ENCODE measurements around the gene ZNF764.
"Not testable (repeated sequence)": the region's sequence is repeated elsewhere in the genome, so short reads cannot be mapped to it uniquely, and the experiment has no call there.

The ZNF764 gene

DNA sequence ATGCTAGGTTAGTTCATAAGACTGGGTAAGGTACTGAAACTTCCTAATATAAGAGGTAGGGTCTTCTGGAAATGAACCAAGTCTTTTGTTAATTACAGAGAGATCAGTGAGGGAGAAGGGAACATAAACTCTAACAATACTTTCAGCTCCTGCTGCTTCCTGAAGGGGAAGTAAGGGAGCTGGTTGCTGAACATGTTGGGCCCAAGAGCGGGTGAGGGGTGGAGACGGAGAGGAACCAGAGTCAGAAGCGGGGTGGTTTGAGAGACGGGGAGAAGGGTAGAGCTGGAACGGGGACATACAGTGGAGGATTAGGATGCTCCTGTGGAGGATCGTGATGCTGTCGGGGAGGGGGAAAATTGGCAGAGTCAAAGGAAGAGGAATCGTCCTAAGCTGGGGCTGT is 12.1 kb downstream of the ZNF764 start:
- no peak for DNase-seq (ENCODE audit: low spot score)

DNA sequence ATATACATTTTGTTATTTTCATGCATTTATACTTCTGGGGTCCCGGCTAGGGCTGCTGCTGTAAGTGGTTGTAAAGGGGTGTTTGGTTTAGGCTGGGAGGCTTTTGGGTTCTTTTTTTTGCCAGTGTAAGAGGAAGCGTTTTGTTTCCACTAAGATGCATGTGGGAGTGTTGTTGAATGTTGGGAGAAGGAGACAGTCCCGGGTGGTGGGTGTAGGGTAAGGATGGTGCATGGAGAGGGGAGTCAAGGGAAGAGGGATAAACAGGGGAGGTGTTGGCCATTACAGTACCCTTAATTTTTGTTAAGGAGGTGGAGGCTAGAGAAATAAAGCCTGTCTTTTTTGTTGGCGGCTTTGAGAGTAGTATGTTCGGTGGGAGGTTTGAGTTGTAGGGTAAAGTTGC is 15.1 kb downstream of the ZNF764 start:
- DNase-seq (ENCODE audit: low spot score), result no peak

DNA sequence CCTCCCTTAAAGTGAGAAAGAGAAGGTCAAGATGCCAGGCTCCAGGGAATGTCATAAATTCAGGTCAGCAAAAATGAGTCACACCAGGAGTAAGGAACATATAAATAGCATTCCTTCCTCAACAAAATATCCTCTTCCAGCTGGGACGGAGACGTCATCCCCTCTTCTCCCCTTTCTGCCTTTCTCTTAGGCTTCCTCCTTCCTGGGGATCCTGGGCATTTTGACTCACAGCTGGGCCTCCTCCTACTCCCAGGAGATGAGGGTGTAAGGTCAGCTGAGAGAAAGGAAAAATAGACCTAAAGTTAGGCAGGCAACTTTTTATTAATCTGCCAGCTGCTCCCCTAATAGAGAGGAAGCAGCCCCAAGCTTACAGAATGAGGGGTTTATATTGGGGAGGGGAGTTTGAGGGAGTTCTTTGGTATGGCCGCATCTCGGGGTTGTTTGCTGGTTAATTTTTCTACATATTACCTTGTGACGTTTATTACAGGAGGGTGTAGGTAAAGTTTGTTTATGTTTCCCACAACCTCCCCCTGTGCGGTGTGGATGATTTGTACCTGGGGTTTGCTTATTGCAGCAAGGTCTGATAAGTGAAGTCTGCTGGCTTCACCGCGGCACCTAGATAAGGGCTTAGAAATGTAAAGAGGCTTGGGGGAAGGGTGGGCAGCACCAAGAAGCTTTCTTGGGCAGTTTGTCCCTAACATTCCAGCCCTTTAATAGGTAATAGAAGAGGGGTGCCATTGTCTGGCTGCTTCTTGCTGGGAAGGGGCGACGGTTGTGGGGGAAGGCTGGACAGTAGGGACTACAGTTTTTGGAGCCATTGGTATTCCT is 16.5 kb downstream of the ZNF764 start:
- no peak for DNase-seq (ENCODE audit: low spot score)

DNA sequence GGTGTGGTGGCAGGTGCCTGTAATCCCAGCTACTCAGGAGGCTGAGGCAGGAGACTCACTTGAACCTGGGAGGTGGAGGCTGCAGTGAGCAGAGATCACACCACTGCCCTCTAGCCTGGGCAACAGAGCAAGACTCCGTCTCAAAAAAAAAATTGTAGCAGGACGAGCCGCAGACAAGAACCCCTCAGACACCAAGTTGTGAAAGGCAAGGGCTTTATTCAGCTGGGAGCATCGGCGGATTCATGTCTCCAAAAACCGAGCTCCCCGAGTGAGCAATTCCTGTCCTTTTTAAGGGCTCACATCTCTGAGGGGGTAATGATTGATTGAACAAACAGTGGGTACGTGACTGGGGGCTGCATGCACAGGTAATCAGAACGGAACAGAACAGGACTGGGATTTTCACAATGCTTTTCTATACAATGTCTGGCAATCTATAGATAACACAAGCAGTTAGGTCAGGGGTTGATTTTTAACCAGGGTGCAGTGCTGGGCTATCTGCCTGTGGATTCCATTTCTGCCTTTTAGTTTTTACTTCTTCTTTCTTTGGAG is 17.2 kb downstream of the ZNF764 start:
- not testable (repeated sequence) for DNase-seq (ENCODE audit: low spot score)

DNA sequence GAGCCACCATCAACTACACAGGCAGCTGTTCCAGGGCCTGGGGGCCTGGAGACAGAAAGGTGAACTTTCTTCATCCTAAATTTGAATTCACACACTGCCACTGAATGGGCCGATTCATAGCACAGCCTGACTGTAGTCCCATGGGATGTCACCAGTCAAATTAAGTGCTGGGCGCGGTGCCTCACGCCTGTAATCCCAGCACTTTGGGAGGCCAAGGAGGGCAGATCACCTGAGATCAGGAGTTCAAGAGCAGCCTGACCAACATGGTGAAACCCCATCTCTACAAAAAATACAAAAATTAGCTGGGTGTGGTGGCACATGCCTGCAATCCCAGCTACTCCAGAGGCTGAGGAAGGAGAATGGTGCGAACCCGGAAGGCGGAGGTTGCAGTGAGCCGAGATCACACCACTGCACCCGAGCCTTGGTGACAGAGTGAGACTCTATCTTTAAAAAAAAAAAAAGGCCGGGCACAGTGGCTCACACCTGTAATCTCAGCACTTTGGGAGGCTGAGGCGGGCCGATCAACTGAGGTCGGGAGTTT is 18.1 kb downstream of the ZNF764 start:
- not testable (repeated sequence) for DNase-seq (ENCODE audit: low spot score)

DNA sequence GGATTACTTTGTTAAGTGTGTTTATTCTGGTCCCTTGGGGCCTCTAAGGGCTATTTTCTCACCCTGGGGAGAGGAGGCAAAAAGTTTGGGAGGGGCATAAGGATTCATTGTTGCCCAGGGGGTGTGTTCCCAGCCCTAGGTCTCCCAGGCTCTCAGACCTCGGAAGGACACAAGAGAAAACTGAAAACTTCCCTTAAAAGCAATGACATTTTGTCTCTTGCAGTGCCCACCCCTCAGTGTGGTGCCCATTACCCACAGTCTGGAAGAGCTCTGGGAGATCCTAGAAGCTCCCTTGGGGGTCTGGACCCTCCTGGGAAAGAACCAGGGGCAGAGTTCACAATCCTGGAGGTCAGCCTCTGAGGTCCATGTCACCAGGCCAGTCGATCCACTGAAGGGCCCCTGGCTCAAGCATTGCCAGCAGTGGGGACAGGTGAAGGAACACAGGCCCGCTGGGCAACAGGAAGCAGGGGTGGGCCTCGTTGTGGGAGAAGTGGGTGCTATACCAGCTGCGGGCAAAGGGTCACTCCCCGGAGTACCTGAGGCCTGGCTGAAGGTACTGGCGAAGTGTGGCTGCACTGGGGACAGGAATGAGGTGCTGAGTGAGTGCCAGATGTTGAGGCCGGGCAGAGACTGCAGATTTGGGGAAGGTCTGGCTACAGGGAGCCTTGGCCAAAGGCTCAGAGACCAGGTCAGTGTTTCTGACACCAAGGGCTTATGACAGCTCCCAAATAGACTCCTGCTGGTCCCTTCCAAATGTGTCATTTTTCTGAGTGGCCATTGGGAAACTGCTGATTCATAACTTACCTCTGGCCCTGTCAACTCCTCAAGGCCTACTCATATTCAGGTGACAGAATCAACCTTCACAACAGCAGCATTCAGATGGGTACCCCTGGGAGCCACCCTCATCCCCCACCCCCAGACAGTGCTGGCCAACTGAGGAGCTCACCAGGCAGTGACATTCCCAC is 18.9 kb downstream of the ZNF764 start:
- no peak for DNase-seq (ENCODE audit: low spot score)

DNA sequence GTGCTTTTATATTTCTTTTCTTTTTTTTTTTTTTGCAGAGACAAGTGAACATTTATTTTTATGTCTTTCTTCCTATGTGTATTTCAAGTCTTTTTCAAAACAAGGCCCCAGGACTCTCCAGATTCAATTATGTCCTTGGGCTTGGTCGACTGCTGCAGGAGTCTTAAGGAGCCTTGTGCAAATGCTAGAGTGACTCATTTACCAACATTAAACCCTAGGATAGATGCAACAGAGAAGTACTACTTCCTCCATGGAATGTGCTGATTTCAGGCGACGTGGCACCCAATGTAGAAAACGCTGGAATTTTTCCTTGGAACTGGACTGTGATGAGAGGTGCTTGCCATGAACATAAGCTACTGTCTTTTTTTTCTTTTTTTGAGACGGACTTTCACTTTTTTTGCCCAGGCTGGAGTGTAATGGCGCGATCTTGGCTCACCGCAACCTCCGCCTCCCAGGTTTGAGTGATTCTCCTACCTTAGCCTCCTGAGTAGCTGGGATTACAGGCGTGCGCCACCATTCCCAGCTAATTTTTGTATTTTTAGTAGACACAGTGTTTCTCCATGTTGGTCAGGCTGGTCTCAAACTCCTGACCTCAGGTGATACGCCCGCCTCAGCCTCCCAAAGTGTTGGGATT is 21.7 kb downstream of the ZNF764 start:
- not testable (repeated sequence) for DNase-seq (ENCODE audit: low spot score)

DNA sequence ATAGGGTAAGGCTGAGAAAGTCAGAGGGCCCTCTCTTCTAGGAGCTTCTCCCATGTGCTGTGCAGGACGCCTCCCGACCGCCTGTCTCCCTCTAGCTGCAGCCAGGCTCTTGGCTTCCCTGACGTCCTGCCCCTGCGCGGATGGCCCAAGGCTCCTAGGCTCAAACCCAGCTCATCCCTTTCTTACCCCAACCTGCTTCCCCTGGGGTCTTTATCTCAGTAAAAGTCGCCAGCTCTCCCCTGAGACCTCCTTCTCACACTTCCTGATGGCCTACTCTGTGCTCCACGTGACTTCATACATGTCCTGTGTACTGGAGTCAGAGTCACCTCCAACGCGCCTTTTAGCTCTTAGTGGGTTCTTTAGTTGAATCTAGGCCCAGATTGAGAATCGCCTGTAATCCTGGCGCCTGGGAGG is 22.4 kb downstream of the ZNF764 start:
- no peak for DNase-seq (ENCODE audit: low spot score)

DNA sequence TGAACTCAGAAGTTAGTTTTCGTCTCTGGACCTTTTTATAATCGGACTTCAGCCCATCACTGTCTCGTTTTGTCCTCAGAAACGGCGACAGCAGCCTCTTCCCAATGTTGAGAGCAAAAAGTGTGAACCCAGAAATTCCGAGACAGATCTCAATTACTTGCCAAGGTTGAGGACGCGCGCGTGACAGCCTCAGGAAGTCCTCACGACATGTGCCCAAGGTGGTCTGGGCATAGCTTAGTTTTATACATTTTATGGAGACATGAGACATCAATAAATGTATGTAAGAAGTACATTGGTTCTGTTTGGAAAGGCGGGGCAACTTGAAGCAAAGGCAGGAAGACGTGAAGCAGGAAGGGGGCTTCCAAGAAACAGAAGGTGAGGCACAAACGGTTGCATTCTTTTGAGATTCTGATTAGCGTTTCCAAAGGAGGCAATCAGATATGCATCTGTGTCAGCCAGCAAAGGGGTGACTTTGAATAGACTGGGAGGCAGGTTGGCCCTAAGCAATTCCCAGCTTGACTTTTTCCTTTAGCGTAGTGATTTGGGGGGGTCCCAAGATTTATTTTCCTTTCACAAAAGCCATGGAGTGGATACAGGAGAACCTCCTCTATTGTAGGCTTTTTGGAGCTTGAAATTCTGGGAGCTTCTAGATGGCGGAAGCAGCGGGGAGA is 22.9 kb downstream of the ZNF764 start:
- DNase-seq (ENCODE audit: low spot score), result no peak

DNA sequence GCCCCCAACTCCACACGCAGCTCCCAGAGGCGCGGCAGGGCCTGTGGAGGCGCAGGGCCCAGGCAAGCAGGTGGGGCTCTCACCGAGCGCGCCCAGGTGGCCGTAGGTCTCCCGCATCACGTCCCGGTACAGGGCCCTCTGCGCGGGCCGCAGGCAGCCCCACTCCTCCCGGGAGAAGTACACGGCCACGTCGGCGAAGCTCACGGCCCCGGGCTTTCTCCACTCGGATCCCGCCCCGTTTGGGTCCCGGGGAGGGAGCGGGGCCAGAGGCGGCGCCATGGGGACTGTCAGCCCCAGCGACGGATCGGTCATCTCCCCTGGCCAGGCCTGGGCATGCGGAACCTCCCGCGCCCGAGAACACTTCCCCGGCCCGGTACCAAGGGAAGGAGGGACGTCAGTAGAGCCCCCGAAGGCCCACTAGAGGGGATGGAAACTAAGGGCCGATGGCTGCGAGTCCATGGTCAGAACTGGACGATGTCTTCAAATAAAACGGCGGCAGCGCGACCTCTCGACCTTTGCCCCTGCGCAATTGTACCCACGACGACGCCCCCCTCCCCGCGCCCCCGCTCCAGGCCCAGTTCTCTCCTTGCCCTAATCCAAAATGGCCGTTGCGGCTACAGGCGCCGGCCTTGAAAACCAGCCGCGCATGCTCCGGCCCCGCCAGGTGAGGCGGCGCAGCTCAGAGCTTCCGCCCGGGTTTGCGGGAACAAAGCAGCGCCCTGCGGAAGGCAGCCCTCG is 23.6 kb downstream of the ZNF764 start, which contains the start of gene ZNF747:
Gene ZNF747 (minus strand): TSS at position 491 of the 738 bp plus-strand sequence. CDS start 179 bp downstream, at position 312.
- peak; percentile 70 for DNase-seq (ENCODE audit: low spot score)

DNA sequence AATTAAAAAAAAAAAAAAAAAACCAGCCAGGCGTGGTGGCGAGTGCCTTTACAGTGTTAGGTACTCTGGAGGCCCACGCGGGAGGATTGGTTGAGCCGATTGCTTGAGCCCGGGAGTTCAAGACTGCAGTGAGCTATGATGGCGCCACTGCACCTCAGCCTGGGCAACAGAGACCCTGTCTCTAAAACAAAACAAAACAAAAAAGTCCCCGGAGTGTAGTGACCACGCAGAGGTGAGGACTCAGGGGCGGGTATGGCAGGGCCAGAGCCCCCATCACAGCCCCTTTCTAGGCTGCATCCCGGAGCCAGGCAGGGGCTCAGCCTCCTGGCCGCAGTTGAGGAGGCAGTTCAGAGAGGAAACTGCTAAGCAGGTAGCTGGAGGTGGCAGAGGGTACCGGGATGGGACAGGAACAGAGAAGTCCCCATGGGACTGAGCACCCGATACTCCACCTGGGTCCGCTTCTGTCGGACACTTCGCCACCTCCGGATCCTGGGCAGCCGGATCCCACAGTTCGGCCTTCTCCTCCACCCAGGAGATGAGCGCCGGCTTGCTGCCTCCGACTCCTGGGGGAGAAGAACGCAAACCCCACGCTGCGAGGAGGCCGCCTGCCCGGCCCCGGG is 24.3 kb downstream of the ZNF764 start:
- no peak for DNase-seq (ENCODE audit: low spot score)

DNA sequence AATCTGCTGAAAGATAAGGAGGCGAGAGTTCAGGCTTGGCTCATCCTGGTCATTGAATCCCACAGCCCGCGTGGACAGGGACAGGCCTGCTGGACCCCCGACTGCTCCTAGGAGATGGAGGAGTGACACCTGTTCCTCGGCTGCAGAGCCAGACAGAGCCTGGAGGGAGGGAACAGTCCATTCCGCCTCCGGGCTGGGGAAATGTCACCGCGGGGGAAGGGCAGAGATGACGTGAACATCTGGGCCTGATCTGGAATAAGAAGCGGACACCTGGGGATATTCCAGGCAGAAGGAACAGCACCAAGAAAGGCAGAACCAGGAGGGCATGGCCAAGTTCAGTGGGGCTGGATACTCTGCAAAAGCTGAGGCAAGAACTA is 25.0 kb downstream of the ZNF764 start:
- no peak for DNase-seq (ENCODE audit: low spot score)

DNA sequence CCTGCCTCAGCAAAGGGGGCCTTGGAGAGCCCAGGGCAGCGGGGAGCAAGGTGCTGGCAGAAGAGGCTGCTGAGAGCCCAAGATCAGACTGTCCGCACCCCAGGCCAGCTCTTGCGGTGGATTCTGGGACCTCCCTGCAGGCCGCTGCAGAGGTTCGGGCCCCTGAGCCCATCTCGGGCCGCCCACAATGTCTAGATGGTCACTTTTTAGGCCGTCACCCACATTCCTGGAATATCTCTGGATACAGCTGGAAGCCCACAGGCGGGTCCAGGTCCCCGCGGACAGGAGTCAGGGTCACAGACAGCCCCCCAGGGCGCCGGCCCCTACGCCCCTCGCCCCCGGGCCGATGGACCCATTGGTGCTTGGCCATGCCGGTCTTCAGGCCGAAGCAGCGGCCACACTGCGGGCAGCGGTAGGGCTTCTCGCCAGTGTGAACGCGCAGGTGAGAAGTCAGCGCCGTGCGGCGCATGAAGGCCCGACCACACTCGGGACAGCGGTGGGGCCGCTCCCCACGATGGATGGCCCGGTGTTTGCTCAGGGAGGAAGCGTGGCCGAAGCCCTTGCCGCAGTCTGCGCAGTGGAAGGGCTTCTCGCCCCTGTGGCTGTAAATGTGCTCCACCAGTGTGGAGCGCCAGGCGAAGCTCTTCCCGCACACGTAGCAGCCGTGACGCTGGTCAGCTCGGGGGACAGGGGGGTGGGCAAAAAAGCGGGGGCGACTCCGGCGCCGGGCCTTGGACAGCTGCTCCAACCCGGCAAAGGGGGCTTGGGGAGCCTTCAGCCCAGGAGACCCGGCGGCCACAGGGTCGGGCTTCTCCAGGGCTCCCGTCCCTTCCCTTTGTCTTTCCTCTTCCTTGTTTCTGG is 25.7 kb downstream of the ZNF764 start:
- no peak for DNase-seq (ENCODE audit: low spot score)

DNA sequence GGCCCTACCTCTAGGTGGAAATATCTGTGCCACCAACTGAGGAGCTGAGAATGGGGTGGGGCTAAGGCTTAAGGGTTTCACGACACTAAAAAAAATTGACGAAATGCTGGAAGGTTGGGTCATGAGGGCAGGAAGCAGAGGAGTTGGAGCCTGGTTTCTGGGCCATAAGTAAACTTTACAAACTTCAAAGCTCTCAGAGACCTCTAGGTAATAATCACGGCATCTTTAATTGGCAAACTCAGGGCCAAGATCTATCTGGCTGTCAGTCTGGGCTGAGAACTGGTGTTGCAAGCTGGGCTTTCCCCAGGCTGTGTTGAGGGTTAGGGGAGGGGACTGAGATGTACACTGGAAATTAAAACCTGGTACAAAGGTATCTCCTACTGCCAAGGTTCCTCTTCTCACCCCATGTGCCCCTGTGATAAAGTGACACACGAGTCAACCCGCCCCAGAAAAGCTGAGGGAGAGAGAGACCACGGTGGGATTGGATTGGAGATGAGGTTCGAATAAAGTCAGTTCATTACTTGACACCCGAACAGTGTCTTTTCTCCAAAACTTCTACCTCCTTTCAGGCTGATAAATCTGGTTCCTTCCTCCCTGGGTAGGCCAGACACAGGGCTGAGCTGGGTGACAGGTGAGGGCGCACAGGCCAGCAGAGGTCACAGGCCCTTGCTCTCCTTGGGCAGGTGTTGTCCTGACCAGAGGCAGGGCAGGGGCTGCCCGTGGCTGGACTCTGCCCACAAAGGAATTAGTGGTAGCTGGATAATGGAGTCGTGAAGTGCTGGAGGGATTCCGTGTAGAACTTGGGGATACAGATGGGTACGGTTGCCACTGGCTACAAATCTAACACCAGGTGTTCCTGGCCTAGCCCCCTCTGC is 27.8 kb downstream of the ZNF764 start:
- no peak for DNase-seq (ENCODE audit: low spot score)

DNA sequence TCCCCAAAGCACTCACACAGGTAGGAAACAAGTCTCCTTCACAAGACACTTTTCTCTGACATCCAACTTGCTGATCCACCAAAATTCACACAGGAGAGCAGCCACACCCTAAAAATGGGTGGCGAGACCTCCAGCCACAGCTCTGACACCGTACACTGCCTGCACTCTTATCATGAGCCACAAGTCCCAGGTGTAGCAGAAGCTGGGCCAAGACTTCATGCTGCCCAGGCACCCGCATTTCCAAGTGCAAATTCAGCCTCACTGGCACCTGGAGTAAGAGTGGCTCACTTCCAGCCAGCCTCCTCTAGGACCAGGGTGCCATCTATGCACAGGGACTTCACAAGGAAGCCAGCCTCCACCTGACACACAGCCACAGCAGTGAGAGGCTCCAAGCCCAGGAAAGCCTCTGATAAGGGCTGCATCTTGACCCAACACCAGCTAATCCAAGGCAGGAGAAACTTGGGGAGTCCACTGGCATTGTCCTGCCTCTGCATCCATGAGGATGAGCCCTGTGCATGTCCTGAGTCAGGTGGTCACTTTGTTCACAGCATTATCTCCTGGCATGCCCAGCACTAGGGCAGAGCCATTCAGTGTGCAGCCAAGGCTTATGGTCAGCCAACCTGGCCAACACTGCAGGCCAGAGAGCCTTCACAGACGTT is 29.2 kb downstream of the ZNF764 start:
- no peak for DNase-seq (ENCODE audit: low spot score)

DNA sequence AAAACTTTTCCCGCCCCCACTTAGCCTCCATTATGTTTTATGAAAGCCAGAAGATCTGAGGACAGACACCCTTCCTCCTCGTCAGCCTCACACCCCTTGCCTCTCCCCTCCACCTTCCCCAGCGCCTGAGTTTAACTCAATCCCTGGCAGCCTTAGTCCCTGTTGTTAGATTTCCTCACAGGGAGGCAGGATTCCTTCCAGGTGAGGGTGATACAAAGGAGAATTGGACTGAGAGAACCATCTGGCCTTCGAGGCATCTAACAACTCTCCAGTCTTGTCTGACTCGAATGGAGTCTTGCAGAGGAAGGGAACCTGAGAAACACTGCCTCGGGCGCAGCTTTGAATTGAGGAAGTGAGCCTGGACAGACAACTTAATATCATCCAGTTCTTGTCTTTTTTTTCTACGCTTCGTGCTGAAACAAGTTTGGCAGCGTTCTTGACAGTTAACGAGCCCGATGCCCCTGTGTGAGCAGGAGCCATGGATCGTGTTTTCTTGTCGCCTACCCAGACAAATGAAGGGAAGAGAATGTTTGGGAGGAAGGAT is 30.5 kb downstream of the ZNF764 start:
- peak; percentile 44 for DNase-seq (ENCODE audit: low spot score)
